ENCODE data around the gene PALD1. TPM values are rescaled to one million over a fixed set of nuclear protein-coding genes. Genes with fewer than 3 reads are reported as not detected.
A peak's percentile ranks its signal among the peaks of the same experiment; 100 is the strongest.

PALD1 gene
- total RNA-seq, 2 experiments from 2014 or later: 6.6 to 6.8 TPM

DNA sequence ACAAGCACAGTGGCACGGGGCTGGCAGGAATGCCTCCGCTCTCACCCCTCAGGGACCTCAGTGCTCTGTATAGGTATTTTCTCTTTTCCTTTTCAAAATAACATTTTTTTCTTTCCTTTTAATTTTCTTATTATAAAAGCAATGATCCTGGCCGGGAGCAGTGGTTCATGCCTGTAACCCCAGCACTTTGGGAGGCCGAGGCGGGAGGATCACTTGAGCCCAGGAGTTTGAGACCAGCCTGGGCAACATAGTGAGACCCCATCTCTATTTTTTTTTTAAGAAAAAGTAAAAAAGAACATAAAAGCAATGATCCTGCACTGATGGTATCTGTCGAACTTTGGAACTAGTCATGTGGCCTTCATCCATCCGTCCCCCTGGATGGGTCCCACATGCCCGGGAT lies 120.8 kb downstream of the PALD1 start:
- Mint-ChIP-seq H3K36me3 (ENCODE audit: low read depth) (peaks cover 59% of the 10 kb centered on the region), H3K9me3 (no peaks in the 10 kb centered on the region), H3K27me3 (no peaks in the 10 kb centered on the region), H3K27ac (no peak overlapping the region), H3K4me1 (ENCODE audit: low read depth) (peaks cover 69% of the 10 kb centered on the region), H3K4me3 (peak overlapping the region; percentile 98)
- DNase-seq (no peak), ATAC-seq (no peak)
- intact Hi-C loops (cut with micrococcal nuclease): no loop called here
- POLR2A ChIA-PET: interaction anchor here (1.3 to 3.3 kb wide), 2 partner anchors 11 to 18 kb away, joined by 3 to 16 read pairs; no protein-coding TSS in a partner anchor
- TF ChIP-seq, protein P1, sequence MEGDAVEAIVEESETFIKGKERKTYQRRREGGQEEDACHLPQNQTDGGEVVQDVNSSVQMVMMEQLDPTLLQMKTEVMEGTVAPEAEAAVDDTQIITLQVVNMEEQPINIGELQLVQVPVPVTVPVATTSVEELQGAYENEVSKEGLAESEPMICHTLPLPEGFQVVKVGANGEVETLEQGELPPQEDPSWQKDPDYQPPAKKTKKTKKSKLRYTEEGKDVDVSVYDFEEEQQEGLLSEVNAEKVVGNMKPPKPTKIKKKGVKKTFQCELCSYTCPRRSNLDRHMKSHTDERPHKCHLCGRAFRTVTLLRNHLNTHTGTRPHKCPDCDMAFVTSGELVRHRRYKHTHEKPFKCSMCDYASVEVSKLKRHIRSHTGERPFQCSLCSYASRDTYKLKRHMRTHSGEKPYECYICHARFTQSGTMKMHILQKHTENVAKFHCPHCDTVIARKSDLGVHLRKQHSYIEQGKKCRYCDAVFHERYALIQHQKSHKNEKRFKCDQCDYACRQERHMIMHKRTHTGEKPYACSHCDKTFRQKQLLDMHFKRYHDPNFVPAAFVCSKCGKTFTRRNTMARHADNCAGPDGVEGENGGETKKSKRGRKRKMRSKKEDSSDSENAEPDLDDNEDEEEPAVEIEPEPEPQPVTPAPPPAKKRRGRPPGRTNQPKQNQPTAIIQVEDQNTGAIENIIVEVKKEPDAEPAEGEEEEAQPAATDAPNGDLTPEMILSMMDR (IDR thresholded peaks at IDR 0.05): no peak
- CTCF ChIA-PET: interaction anchor here (0.8 kb wide), 1 partner anchor 15 kb away, joined by 3 read pairs; no protein-coding TSS in a partner anchor

DNA sequence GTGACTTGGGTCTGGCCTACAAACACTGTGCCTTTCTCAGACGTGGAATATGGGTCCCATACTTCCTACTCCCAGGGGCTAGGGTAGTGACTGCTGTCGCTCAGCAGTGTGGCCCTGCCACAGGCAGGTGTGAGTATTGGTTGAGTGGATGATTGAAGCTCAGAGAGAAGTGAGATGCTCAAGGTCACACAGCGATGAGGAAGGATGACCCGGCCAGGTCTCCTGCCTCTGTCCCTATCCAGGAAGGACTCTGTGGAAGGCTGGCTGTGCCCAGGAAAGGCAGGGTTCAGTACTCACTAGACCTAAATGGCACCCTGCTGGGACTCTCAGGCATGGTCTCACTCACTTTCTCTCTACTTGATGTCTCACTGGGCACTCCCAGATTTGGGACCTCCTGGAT lies 121.2 kb downstream of the PALD1 start:
- TF ChIP-seq, protein P1 (IDR thresholded peaks at IDR 0.05): no peak
- Mint-ChIP-seq H3K9me3 (no peaks in the 10 kb centered on the region), H3K27ac (no peak overlapping the region), H3K27me3 (no peaks in the 10 kb centered on the region), H3K4me3 (peak overlapping the region; percentile 98), H3K36me3 (ENCODE audit: low read depth) (peaks cover 59% of the 10 kb centered on the region), H3K4me1 (ENCODE audit: low read depth) (peaks cover 68% of the 10 kb centered on the region)
- DNase-seq (no peak), ATAC-seq (no peak)
- intact Hi-C loops (cut with micrococcal nuclease): no loop called here
- ChIA-PET CTCF (no interaction called here), POLR2A (interaction anchor here (1.3 to 3.3 kb wide), 2 partner anchors 11 to 18 kb away, joined by 3 to 16 read pairs; no protein-coding TSS in a partner anchor)

DNA sequence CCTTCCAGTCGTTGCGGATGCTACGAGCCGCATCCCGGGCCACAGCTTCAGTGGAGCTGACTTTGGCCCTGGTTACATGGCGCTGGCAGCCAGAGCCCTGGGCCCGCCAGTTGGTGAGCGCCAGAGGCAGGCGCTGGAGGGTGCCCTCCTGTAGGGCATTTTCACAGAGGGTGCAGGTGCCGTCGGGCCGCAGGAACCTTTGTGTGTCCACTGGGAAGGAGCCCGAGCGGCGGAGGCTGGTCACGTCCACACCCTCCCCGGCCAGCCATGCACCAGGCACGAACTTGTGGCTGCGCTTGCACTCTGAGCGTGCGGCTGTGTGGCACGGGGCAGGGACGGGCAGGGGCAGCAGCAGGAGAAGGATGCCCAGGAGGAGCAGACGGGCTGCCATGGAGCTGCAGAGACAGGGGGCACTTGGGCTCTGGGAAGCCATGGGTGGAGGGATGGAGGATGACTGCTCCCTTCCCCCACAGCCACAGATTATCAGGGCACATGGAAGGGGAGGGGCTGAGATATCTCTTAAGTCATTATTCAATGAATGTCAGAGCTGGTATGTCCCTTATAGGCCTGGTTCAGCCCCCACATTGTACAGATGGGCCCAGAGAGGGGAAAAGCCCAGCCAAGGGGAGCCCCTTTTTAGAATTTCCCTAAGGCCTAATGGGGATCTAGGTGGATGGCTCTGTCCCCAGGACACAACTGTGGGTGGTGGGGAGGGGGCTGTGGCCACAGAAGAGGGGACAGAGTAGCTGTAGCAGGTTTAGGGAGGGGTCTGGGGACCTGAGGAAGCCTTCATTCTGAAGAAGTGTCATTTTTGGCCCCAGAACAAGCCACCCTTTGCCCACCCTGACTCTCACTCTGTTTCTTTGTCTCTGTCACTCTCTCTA lies 122.2 kb downstream of the PALD1 start:
- Mint-ChIP-seq H3K27me3 (no peaks in the 10 kb centered on the region), H3K27ac (peak overlapping the region; percentile 73), H3K4me3 (peak overlapping the region; percentile 98), H3K9me3 (no peaks in the 10 kb centered on the region), H3K36me3 (ENCODE audit: low read depth) (peaks cover 59% of the 10 kb centered on the region), H3K4me1 (ENCODE audit: low read depth) (peaks cover 68% of the 10 kb centered on the region)
- ATAC-seq (no peak), DNase-seq (no peak)
- TF ChIP-seq, protein P1 (IDR thresholded peaks at IDR 0.05): no peak
- intact Hi-C loops (cut with micrococcal nuclease): no loop called here
- ChIA-PET POLR2A (interaction anchor here (0.6 to 3.3 kb wide), 4 partner anchors 12 to 77 kb away, joined by 3 to 16 read pairs (median 4); no protein-coding TSS in a partner anchor), CTCF (interaction anchor here (1.1 to 1.8 kb wide), 2 partner anchors 42 to 222 kb away, joined by 3 to 8 read pairs; no protein-coding TSS in a partner anchor)

DNA sequence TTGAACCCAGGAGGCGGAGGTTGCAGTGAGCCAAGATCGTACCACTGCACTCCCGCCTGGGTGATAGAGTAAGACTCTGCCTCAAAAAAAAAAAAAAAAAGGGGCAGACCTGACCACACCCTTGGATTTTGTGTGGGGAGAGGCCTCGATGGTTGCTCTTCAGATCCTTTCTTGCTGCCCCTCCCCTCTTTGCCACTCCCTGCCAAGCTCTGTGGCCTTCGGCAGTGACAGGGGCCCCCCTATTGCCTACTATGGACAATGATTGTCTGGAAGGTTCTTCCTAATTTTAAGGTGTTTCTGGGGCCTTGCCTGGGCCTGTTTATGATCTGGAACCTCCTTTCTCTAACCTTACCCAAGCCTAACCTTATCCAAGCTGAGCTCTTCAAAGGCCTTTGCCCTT lies 123.2 kb downstream of the PALD1 start:
- intact Hi-C loops (cut with micrococcal nuclease): no loop called here
- H3K4me1 Mint-ChIP-seq (ENCODE audit: low read depth): peaks cover 60% of the 10 kb centered on the region
- TF ChIP-seq, protein P1 (IDR thresholded peaks at IDR 0.05): no peak
- ChIA-PET CTCF (interaction anchor here (1.1 to 1.8 kb wide), 3 partner anchors 16 to 223 kb away, joined by 3 to 8 read pairs (median 4); no protein-coding TSS in a partner anchor), POLR2A (interaction anchor here (0.9 to 3.3 kb wide), 11 partner anchors 8 to 78 kb away, joined by 3 to 16 read pairs (median 4); no protein-coding TSS in a partner anchor)
- peaks cover 51% of the 10 kb centered on the region for H3K36me3 Mint-ChIP-seq (ENCODE audit: low read depth)
- H3K4me3 Mint-ChIP-seq: peak overlapping the region; percentile 98
- H3K9me3 Mint-ChIP-seq: no peaks in the 10 kb centered on the region
- peak overlapping the region; percentile 97 for H3K27ac Mint-ChIP-seq
- DNase-seq (no peak), ATAC-seq (no peak)
- H3K27me3 Mint-ChIP-seq: no peaks in the 10 kb centered on the region
